ENCODE measurements around the gene SHOC2. TPM values are rescaled to one million over a fixed set of nuclear protein-coding genes. Genes with fewer than 3 reads are reported as not detected.

Gene SHOC2
- total RNA-seq, 4 donors from 2014 or later, result 38.6 to 124 (median 68.2) TPM

GRCh38 chr10:110957606-110958005 lies 38.2 kb downstream of the SHOC2 start:
- H3K36me3 ChIP-seq, result no peaks in the 10 kb centered on the region

GRCh38 chr10:110959379-110960332 lies 40.3 kb downstream of the SHOC2 start:
- TF ChIP-seq CTCF (IDR thresholded peaks at IDR 0.05), result no peak
- peaks cover 0 to 2% (median 0%) of the 10 kb centered on the region in 4 donors for H3K4me1 ChIP-seq

More at GRCh38 chr10:110957606-110958005, 38.2 kb downstream of the SHOC2 start:
- no peak for DNase-seq
- Histone ChIP-seq H3K27me3 (no peaks in the 10 kb centered on the region), H3K4me3 (no peak overlapping the region), H3K4me1 (no peaks in the 10 kb centered on the region), H3K27ac (no peak overlapping the region), H3K9me3 (no peaks in the 10 kb centered on the region)
- no peak for TF ChIP-seq CTCF (IDR thresholded peaks at IDR 0.05)
- no peak for TF ChIP-seq POLR2A (IDR thresholded peaks at IDR 0.05)

GRCh38 chr10:110960333-110960712 lies 40.9 kb downstream of the SHOC2 start:
- H3K27ac ChIP-seq, result no peak overlapping the region
- H3K27me3 ChIP-seq, result no peaks in the 10 kb centered on the region
- no peak for DNase-seq
- TF ChIP-seq POLR2A (IDR thresholded peaks at IDR 0.05) (no peak), CTCF (IDR thresholded peaks at IDR 0.05) (no peak)
- H3K36me3 ChIP-seq, result no peaks in the 10 kb centered on the region
- H3K9me3 ChIP-seq, result no peaks in the 10 kb centered on the region
- peaks cover 0 to 2% (median 0%) of the 10 kb centered on the region in 4 donors for H3K4me1 ChIP-seq
- no peak overlapping the region for H3K4me3 ChIP-seq

More at GRCh38 chr10:110959379-110960332, 40.3 kb downstream of the SHOC2 start:
- no peak overlapping the region for H3K27ac ChIP-seq
- no peak overlapping the region for H3K4me3 ChIP-seq
- no peak for DNase-seq
- H3K9me3 ChIP-seq, result no peaks in the 10 kb centered on the region
- H3K27me3 ChIP-seq, result no peaks in the 10 kb centered on the region
- H3K36me3 ChIP-seq, result no peaks in the 10 kb centered on the region

GRCh38 chr10:110962443-110962842 lies 43.0 kb downstream of the SHOC2 start:
- DNase-seq, result no peak
- H3K36me3 ChIP-seq, result no peaks in the 10 kb centered on the region
- H3K4me3 ChIP-seq, result no peak overlapping the region
- TF ChIP-seq CTCF (IDR thresholded peaks at IDR 0.05) (no peak), POLR2A (IDR thresholded peaks at IDR 0.05) (no peak)
- no peaks in the 10 kb centered on the region for H3K27me3 ChIP-seq
- no peaks in the 10 kb centered on the region for H3K9me3 ChIP-seq
- H3K27ac ChIP-seq, result no peak overlapping the region
- H3K4me1 ChIP-seq, result peaks cover 0 to 2% (median 0%) of the 10 kb centered on the region in 4 donors

- no peak for TF ChIP-seq POLR2A (IDR thresholded peaks at IDR 0.05)
- H3K4me1 ChIP-seq, result peaks cover 0 to 2% (median 0%) of the 10 kb centered on the region in 4 donors
- no peak overlapping the region for H3K4me3 ChIP-seq
- H3K27ac ChIP-seq, result no peak overlapping the region
- H3K36me3 ChIP-seq, result no peaks in the 10 kb centered on the region
- no peaks in the 10 kb centered on the region for H3K9me3 ChIP-seq
- H3K27me3 ChIP-seq, result no peaks in the 10 kb centered on the region
- DNase-seq, result no peak
Measured at GRCh38 chr10:110963162-110963561, 43.8 kb downstream of the SHOC2 start.

GRCh38 chr10:110964681-110965080 lies 45.3 kb downstream of the SHOC2 start:
- no peak for DNase-seq
- Histone ChIP-seq H3K27me3 (no peaks in the 10 kb centered on the region), H3K36me3 (no peaks in the 10 kb centered on the region), H3K9me3 (no peaks in the 10 kb centered on the region), H3K4me3 (no peak overlapping the region), H3K27ac (no peak overlapping the region), H3K4me1 (peaks cover 0 to 2% (median 0%) of the 10 kb centered on the region in 4 donors)
- no peak for TF ChIP-seq CTCF (IDR thresholded peaks at IDR 0.05)
- no peak for TF ChIP-seq POLR2A (IDR thresholded peaks at IDR 0.05)

Data from Peyer's patch (tissue), 4 donors.